GM12864 (cell line): Measurements from ENCODE around the gene JARID2.

ENCODE experiments used
- DNase-seq: peaks from one replicate; pipeline ENCODE4 v3.0.0-alpha.2; 2011; ENCODE audit warnings: low read depth
- H3K4me3 ChIP-seq: 2 replicates; pipeline ENCODE4 v1.5.1; 2011; ENCODE audit warnings: mild to moderate bottlenecking, low read depth, low read length, control low read depth
- CTCF ChIP-seq: IDR thresholded peaks from 2 replicates; pipeline ENCODE4 v1.5.1; 2011; ENCODE audit warnings: low read depth, mild to moderate bottlenecking, moderate library complexity, low read length, control low read depth, inconsistent platforms; ENCODE audit errors: missing control alignments

Gene JARID2

GRCh38 chr6:15313367-15313766 is 67.5 kb downstream of the JARID2 start:
- no peak overlapping the region for H3K4me3 ChIP-seq
- no peak for TF ChIP-seq CTCF
- DNase-seq = no peak

- TF ChIP-seq CTCF = no peak
- no peak for DNase-seq
- no peak overlapping the region for H3K4me3 ChIP-seq
These were observed 70.9 kb downstream of the JARID2 start for GRCh38 chr6:15316754-15317153.

- TF ChIP-seq CTCF = no peak
- H3K4me3 ChIP-seq = no peak overlapping the region
- no peak for DNase-seq
These were observed 71.4 kb downstream of the JARID2 start for GRCh38 chr6:15317251-15317650.

- no peak for TF ChIP-seq CTCF
- H3K4me3 ChIP-seq = no peak overlapping the region
- no peak for DNase-seq
These were observed 72.3 kb downstream of the JARID2 start for GRCh38 chr6:15317934-15318902.

- DNase-seq = no peak
- H3K4me3 ChIP-seq = no peak overlapping the region
- no peak for TF ChIP-seq CTCF
These were observed 73.8 kb downstream of the JARID2 start for GRCh38 chr6:15319677-15320076.

GRCh38 chr6:15320693-15321092 is 74.8 kb downstream of the JARID2 start:
- DNase-seq = no peak
- TF ChIP-seq CTCF = no peak
- no peak overlapping the region for H3K4me3 ChIP-seq

- no peak for TF ChIP-seq CTCF
- H3K4me3 ChIP-seq = no peak overlapping the region
- no peak for DNase-seq
These were observed 76.3 kb downstream of the JARID2 start for GRCh38 chr6:15322184-15322583.
